Measurements from ENCODE around the gene PAPSS2. TPM values are rescaled to one million over a fixed set of nuclear protein-coding genes. Genes with fewer than 3 reads are reported as not detected.

The PAPSS2 gene
- total RNA-seq, 1 donor from 2014 or later = 4.7 TPM

- no peaks in the 10 kb centered on the region for H3K9me3 Mint-ChIP-seq (ENCODE audit: unreplicated experiment)
- H3K36me3 Mint-ChIP-seq (ENCODE audit: unreplicated experiment) = no peaks in the 10 kb centered on the region
- no peak for TF ChIP-seq CTCF (IDR thresholded peaks at IDR 0.05; ENCODE audit: partially characterized antibody, unreplicated experiment)
- peaks cover 1% of the 10 kb centered on the region for H3K27me3 Mint-ChIP-seq (ENCODE audit: unreplicated experiment)
- H3K4me1 Mint-ChIP-seq (ENCODE audit: low read depth, unreplicated experiment) = no peaks in the 10 kb centered on the region
- H3K4me3 Mint-ChIP-seq (ENCODE audit: unreplicated experiment) = no peak overlapping the region
- H3K27ac Mint-ChIP-seq (ENCODE audit: unreplicated experiment) = no peak overlapping the region
- no peak for DNase-seq
Observed at GRCh38 chr10:87702260-87702972, 42.7 kb downstream of the PAPSS2 start.

GRCh38 chr10:87702973-87703294 lies 43.3 kb downstream of the PAPSS2 start:
- H3K27ac Mint-ChIP-seq (ENCODE audit: unreplicated experiment) = no peak overlapping the region

GRCh38 chr10:87703771-87704170 lies 44.1 kb downstream of the PAPSS2 start:
- no peak for TF ChIP-seq CTCF (IDR thresholded peaks at IDR 0.05; ENCODE audit: partially characterized antibody, unreplicated experiment)
- Mint-ChIP-seq H3K27ac (ENCODE audit: unreplicated experiment) (no peak overlapping the region), H3K4me1 (ENCODE audit: low read depth, unreplicated experiment) (no peaks in the 10 kb centered on the region), H3K9me3 (ENCODE audit: unreplicated experiment) (no peaks in the 10 kb centered on the region), H3K36me3 (ENCODE audit: unreplicated experiment) (no peaks in the 10 kb centered on the region), H3K4me3 (ENCODE audit: unreplicated experiment) (no peak overlapping the region), H3K27me3 (ENCODE audit: unreplicated experiment) (peaks cover 1% of the 10 kb centered on the region)
- no peak for DNase-seq

More at GRCh38 chr10:87702973-87703294, 43.3 kb downstream of the PAPSS2 start:
- no peak overlapping the region for H3K4me3 Mint-ChIP-seq (ENCODE audit: unreplicated experiment)
- DNase-seq = no peak
- TF ChIP-seq CTCF (IDR thresholded peaks at IDR 0.05; ENCODE audit: partially characterized antibody, unreplicated experiment) = no peak
- H3K4me1 Mint-ChIP-seq (ENCODE audit: low read depth, unreplicated experiment) = no peaks in the 10 kb centered on the region
- no peaks in the 10 kb centered on the region for H3K36me3 Mint-ChIP-seq (ENCODE audit: unreplicated experiment)
- H3K9me3 Mint-ChIP-seq (ENCODE audit: unreplicated experiment) = no peaks in the 10 kb centered on the region
- peaks cover 1% of the 10 kb centered on the region for H3K27me3 Mint-ChIP-seq (ENCODE audit: unreplicated experiment)

DNA sequence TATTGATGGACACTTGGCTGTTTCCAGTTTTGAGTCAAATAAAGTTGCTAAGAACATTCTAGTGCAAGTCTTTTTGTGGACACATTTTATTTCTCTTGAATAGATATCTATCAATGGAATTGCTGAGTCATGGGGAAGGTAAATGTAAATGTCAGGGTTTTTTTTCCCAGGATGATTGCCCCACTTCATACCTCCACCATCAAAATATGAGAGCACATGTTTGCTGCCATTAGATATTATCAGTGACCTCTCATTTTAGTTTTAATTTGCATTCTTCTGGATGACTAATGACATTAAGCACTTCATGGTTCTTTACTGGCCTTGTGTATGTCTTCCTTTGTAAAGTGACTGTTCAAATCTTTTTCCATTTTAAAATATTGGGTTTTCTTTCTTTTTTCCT lies 45.7 kb downstream of the PAPSS2 start:
- DNase-seq = no peak
- Mint-ChIP-seq H3K4me1 (ENCODE audit: low read depth, unreplicated experiment) (peaks cover 3% of the 10 kb centered on the region), H3K27ac (ENCODE audit: unreplicated experiment) (no peak overlapping the region), H3K4me3 (ENCODE audit: unreplicated experiment) (no peak overlapping the region), H3K36me3 (ENCODE audit: unreplicated experiment) (no peaks in the 10 kb centered on the region), H3K9me3 (ENCODE audit: unreplicated experiment) (peaks cover 3% of the 10 kb centered on the region), H3K27me3 (ENCODE audit: unreplicated experiment) (peaks cover 1% of the 10 kb centered on the region)
- TF ChIP-seq CTCF (IDR thresholded peaks at IDR 0.05; ENCODE audit: partially characterized antibody, unreplicated experiment) = no peak

DNA sequence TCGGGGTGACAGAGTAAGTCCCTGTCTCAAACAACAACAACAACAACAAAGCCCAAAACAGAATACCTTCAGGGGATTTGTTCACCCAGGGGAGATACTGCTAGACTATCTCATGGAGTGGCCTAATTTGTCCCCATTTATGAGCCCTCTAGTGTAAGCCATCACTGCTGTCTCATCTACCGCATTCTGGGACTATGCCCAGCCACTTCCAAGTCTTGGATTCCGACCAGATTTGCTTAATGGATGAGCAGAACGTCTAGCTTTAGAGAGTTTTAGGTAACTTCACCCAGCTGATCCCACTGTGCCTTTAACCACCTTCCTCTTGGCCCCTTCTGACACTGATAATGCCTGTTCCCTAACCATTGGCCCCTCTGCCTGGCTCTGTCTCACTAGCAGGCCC lies 47.1 kb downstream of the PAPSS2 start:
- no peak overlapping the region for H3K27ac Mint-ChIP-seq (ENCODE audit: unreplicated experiment)
- H3K4me3 Mint-ChIP-seq (ENCODE audit: unreplicated experiment) = no peak overlapping the region
- peaks cover 3% of the 10 kb centered on the region for H3K27me3 Mint-ChIP-seq (ENCODE audit: unreplicated experiment)
- no peak for TF ChIP-seq CTCF (IDR thresholded peaks at IDR 0.05; ENCODE audit: partially characterized antibody, unreplicated experiment)
- H3K4me1 Mint-ChIP-seq (ENCODE audit: low read depth, unreplicated experiment) = peaks cover 10% of the 10 kb centered on the region
- peaks cover 4% of the 10 kb centered on the region for H3K9me3 Mint-ChIP-seq (ENCODE audit: unreplicated experiment)
- H3K36me3 Mint-ChIP-seq (ENCODE audit: unreplicated experiment) = no peaks in the 10 kb centered on the region
- DNase-seq = no peak
